Osteoblast (primary cell): ENCODE data around the gene GALNT2. TPM values are rescaled to one million over a fixed set of nuclear protein-coding genes. Genes with fewer than 3 reads are reported as not detected.

Source experiments
- DNase-seq: peaks from one replicate; pipeline ENCODE4 v3.0.0; 2011; ENCODE audit warnings: low spot score, mixed read lengths; ENCODE audit not compliant: insufficient read length; ENCODE audit errors: missing footprints
- H2AFZ ChIP-seq: 2 replicates; pipeline ENCODE4 v1.6.0; 2011; ENCODE audit warnings: mild to moderate bottlenecking, low read length
- H3K27ac ChIP-seq: 2 replicates; pipeline ENCODE4 v1.5.1; 2011; ENCODE audit warnings: mild to moderate bottlenecking, low read depth, low read length, moderate library complexity
- H3K27me3 ChIP-seq: 2 replicates; pipeline ENCODE4 v1.6.0; 2012; ENCODE audit warnings: mild to moderate bottlenecking, control low read depth, inconsistent platforms, low read length, moderate library complexity; ENCODE audit not compliant: insufficient read depth
- H3K36me3 ChIP-seq: 2 replicates; pipeline ENCODE4 v1.5.1; 2011; ENCODE audit warnings: mild to moderate bottlenecking, low read length, control low read depth, moderate library complexity; ENCODE audit not compliant: insufficient read depth
- H3K4me1 ChIP-seq: 2 replicates; pipeline ENCODE4 v1.5.1; 2011; ENCODE audit warnings: mild to moderate bottlenecking, low read length, control low read depth, moderate library complexity; ENCODE audit not compliant: insufficient read depth
- H3K4me2 ChIP-seq: 2 replicates; pipeline ENCODE4 v1.6.0; 2011; ENCODE audit warnings: mild to moderate bottlenecking, low read length; ENCODE audit not compliant: insufficient read depth
- H3K4me3 ChIP-seq: fragments of 200-600 bp; sonication (generic); 3 replicates; pipeline ENCODE4 v1.5.1; 2012; ENCODE audit warnings: mild to moderate bottlenecking, low read length, inconsistent platforms; ENCODE audit not compliant: insufficient read depth
- H3K79me2 ChIP-seq: 2 replicates; pipeline ENCODE4 v1.6.0; 2012; ENCODE audit warnings: mild to moderate bottlenecking, low read length, control low read depth, inconsistent platforms; ENCODE audit not compliant: insufficient read depth
- H3K9me3 ChIP-seq: 2 replicates; pipeline ENCODE4 v1.5.1; 2011; ENCODE audit warnings: low read depth, low read length, control low read depth
- H4K20me1 ChIP-seq: 2 replicates; pipeline ENCODE4 v1.6.0; 2012; ENCODE audit warnings: mild to moderate bottlenecking, low read length, control low read depth; ENCODE audit not compliant: insufficient read depth
- total RNA-seq: library from RNA; depleted of rRNA; stranded (reverse); fragments of >200 nt; gene quantifications from 2 replicates; pipeline ENCODE4 v1.2.3, GENCODE V29; 2012
- TF ChIP-seq, protein P1 (sequence below): IDR thresholded peaks from 2 replicates; pipeline ENCODE4 v1.5.1; 2011; ENCODE audit warnings: mild to moderate bottlenecking, low read depth, low read length, moderate library complexity; ENCODE audit errors: extremely low read depth

The GALNT2 gene
- total RNA-seq, 1 donor = 83.2 TPM

DNA sequence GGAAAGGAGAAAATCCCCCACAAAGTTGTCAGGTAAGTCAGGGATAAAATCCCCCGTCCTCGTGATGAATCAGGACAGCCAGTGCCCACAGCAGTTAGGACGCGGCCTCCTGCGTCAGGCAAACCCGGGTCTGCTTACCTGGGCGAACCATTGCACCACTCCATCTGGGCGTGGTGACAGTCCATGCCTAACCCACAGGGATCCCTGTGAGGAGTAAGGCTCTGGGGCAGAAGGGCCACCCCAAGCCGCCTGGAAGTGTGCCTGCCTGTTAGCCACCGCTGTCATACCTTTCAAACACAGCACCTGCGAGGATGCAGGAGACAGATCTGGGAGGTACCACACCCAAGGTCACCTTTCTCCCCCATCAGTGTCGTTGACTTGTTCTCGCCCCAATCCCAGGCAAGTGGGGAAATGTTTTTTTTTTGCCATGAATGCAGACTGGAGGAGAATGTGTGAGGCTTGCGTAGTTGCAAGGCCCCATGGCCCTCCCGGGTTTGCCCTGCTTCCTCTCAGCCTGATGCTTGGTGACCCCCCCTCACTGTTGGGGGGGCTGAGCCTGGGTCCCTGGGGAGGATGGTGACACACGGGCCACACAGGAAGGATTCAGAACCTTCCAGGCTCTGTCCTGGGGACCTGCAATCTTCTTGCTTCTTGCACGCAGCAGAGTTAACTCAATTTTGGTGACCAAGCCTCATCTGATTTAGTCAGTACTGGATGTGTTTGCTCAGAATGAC lies 252.1 kb downstream of the GALNT2 start:
- TF ChIP-seq, protein P1, sequence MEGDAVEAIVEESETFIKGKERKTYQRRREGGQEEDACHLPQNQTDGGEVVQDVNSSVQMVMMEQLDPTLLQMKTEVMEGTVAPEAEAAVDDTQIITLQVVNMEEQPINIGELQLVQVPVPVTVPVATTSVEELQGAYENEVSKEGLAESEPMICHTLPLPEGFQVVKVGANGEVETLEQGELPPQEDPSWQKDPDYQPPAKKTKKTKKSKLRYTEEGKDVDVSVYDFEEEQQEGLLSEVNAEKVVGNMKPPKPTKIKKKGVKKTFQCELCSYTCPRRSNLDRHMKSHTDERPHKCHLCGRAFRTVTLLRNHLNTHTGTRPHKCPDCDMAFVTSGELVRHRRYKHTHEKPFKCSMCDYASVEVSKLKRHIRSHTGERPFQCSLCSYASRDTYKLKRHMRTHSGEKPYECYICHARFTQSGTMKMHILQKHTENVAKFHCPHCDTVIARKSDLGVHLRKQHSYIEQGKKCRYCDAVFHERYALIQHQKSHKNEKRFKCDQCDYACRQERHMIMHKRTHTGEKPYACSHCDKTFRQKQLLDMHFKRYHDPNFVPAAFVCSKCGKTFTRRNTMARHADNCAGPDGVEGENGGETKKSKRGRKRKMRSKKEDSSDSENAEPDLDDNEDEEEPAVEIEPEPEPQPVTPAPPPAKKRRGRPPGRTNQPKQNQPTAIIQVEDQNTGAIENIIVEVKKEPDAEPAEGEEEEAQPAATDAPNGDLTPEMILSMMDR = no peak
- Histone ChIP-seq H3K36me3 (no peaks in the 10 kb centered on the region), H3K27me3 (peaks cover 2% of the 10 kb centered on the region), H3K4me3 (no peak overlapping the region), H2AFZ (no peak overlapping the region), H3K9me3 (no peaks in the 10 kb centered on the region), H3K27ac (no peak overlapping the region), H4K20me1 (no peaks in the 10 kb centered on the region), H3K4me1 (no peaks in the 10 kb centered on the region), H3K4me2 (no peak overlapping the region), H3K79me2 (no peaks in the 10 kb centered on the region)
- DNase-seq = no peak

DNA sequence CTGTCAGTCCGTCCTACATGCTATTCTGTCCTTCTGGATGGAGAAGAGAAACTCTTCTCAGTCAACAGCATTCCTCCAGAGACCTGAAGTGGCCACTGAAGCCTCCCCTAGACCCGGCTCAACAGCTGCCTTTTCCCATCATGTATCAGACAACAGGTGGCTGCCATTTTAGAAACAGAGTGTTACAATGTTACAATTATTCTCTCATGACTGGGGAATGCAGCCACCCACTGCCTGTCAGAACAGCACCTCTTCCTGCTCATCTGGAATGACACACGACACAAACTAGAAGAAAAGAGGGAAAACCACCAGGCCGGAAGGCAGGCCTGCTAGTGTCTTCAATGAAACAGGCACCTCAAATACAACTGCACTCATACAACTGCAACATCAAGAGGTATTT lies 253.8 kb downstream of the GALNT2 start:
- H3K4me3 ChIP-seq = no peak overlapping the region
- peaks cover 2% of the 10 kb centered on the region for H3K27me3 ChIP-seq
- no peaks in the 10 kb centered on the region for H3K79me2 ChIP-seq
- H3K27ac ChIP-seq = no peak overlapping the region
- DNase-seq = no peak
- TF ChIP-seq, protein P1 = no peak
- no peaks in the 10 kb centered on the region for H3K9me3 ChIP-seq
- no peak overlapping the region for H2AFZ ChIP-seq
- no peaks in the 10 kb centered on the region for H3K36me3 ChIP-seq
- H3K4me1 ChIP-seq = no peaks in the 10 kb centered on the region
- no peak overlapping the region for H3K4me2 ChIP-seq
- no peaks in the 10 kb centered on the region for H4K20me1 ChIP-seq

DNA sequence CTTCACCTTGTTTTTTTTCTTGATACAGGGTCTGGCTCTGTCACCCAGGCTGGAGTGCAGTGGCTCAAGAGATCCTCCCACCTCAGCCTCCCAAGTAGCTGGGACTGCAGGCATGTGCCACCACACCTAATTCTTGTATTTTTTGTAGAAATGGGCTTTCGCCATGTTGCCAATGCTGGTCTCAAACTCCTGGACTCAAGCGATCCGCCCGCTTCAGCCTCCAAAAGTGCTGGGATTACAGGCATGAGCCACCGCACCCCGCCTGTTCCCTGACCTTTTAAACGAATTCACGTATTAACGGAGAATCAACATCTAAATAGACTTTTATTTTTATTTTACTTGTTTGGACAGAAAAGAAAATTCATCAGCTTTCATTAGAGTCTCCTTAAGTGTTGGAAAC lies 254.3 kb downstream of the GALNT2 start:
- DNase-seq = no peak
- Histone ChIP-seq H3K4me2 (no peak overlapping the region), H4K20me1 (no peaks in the 10 kb centered on the region), H3K4me3 (no peak overlapping the region), H3K36me3 (no peaks in the 10 kb centered on the region), H3K9me3 (no peaks in the 10 kb centered on the region), H3K27ac (no peak overlapping the region), H3K79me2 (no peaks in the 10 kb centered on the region), H3K4me1 (no peaks in the 10 kb centered on the region), H3K27me3 (peaks cover 2% of the 10 kb centered on the region), H2AFZ (no peak overlapping the region)
- TF ChIP-seq, protein P1 = no peak

DNA sequence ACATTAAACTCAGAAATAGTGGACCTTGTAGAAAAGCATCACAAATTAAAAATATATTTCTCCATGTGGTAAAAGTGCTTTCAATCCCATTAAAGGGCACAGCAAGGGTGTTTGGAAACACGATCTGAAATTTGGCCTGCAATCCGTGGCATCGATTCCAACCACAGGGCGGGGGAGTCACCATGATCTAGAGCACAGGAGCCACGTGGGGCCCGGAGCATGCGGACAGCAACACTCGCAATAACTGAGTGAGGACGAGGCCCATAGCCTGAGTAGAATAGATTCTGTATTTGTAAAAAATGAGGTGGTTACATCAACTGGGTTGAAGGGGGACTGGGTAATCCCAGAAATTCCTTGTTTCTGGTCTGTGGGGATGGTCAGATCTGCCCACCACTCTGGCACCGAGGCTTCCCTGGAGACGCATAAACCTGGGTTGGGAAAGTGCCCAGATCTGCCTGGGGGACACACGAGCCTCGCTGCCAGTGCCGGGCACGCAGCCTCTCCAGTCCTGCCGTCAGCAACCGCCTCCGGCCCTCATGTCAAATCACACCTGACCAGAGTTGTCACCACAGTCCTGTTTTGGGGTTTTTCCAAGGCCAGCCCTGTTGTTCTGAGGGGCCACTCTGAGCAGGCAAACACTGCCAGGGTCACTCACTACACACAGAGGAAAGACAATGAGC lies 254.8 kb downstream of the GALNT2 start:
- no peaks in the 10 kb centered on the region for H3K9me3 ChIP-seq
- no peak for DNase-seq
- TF ChIP-seq, protein P1 = no peak
- no peak overlapping the region for H3K4me3 ChIP-seq
- no peaks in the 10 kb centered on the region for H4K20me1 ChIP-seq
- no peak overlapping the region for H2AFZ ChIP-seq
- H3K27ac ChIP-seq = no peak overlapping the region
- no peaks in the 10 kb centered on the region for H3K4me1 ChIP-seq
- no peaks in the 10 kb centered on the region for H3K36me3 ChIP-seq
- H3K27me3 ChIP-seq = peaks cover under 1% of the 10 kb centered on the region
- H3K79me2 ChIP-seq = no peaks in the 10 kb centered on the region
- no peak overlapping the region for H3K4me2 ChIP-seq
